ENCODE measurements around the gene PAIP1.

GRCh38 chr5:43514816-43515677 lies 41.8 kb downstream of the PAIP1 start, which contains the start of gene C5orf34:
- TF ChIP-seq CTCF (conservative IDR thresholded peaks at IDR 0.05; ENCODE audit: low read length) (peak; percentile 52), EZH2phosphoT487 (IDR thresholded peaks at IDR 0.05; ENCODE audit: borderline replicate concordance, low read depth, low read length) (no peak)

All from OCI-LY7 (cell line).